ENCODE data around the gene TOLLIP. TPM values are rescaled to one million over a fixed set of nuclear protein-coding genes. Genes with fewer than 3 reads are reported as not detected.

Gene TOLLIP
- total RNA-seq, 1 experiment from 2014 or later: 32.3 TPM

- Histone ChIP-seq H3K18ac (ENCODE audit: insufficient read length, low read depth, low read length) (no peak overlapping the region), H2BK20ac (ENCODE audit: low read depth, low read length, poor library complexity, severe bottlenecking) (no peak overlapping the region), H3K4me1 (ENCODE audit: insufficient read depth, low read length) (no peaks in the 10 kb centered on the region), H2AK5ac (ENCODE audit: insufficient read length, low read length) (no peak overlapping the region), H4K5ac (ENCODE audit: insufficient read length, low read depth, low read length) (no peak overlapping the region), H3K9me3 (ENCODE audit: control insufficient read depth, low read depth, low read length) (no peaks in the 10 kb centered on the region), H3K9ac (ENCODE audit: extremely low read depth, insufficient read length, low read length) (no peak overlapping the region), H2BK12ac (ENCODE audit: insufficient read length, low read depth, low read length) (no peak overlapping the region), H4K20me1 (ENCODE audit: control insufficient read depth, insufficient read depth, insufficient read length) (no peaks in the 10 kb centered on the region), H3K23ac (ENCODE audit: insufficient read length, low read depth, low read length) (no peak overlapping the region), H3K23me2 (ENCODE audit: insufficient read length, low read depth, low read length, poor library complexity, severe bottlenecking) (no peaks in the 10 kb centered on the region), H2AFZ (ENCODE audit: low read length) (no peak overlapping the region), H3K27ac (ENCODE audit: insufficient read length, low read depth, low read length) (no peak overlapping the region), H3K56ac (ENCODE audit: insufficient read length, low read depth, low read length) (no peak overlapping the region), H2BK15ac (ENCODE audit: low read depth, low read length) (no peak overlapping the region), H3K79me1 (ENCODE audit: insufficient read depth, low read depth, low read length, poor library complexity, severe bottlenecking) (no peaks in the 10 kb centered on the region), H2BK5ac (ENCODE audit: insufficient read length, low read length) (no peak overlapping the region), H3K4me2 (ENCODE audit: insufficient read depth, insufficient read length, low read length) (no peak overlapping the region), H3K4ac (ENCODE audit: low read depth, low read length) (no peak overlapping the region), H3K14ac (ENCODE audit: insufficient read depth, low read length) (no peak overlapping the region), H3K79me2 (ENCODE audit: insufficient read depth, low read length) (no peaks in the 10 kb centered on the region), H4K8ac (replicated peaks; ENCODE audit: insufficient read length, low read depth, low read length) (no peak overlapping the region), H2BK120ac (ENCODE audit: low read depth, low read length, poor library complexity, severe bottlenecking) (no peak overlapping the region), H3K27me3 (ENCODE audit: insufficient read depth, low read length) (no peaks in the 10 kb centered on the region), H4K91ac (ENCODE audit: insufficient read length, low read depth, low read length) (no peak overlapping the region), H3T11ph (ENCODE audit: low read length) (no peak overlapping the region)
- no peak for DNase-seq
- H3K4me1 Mint-ChIP-seq: peaks cover 2 to 3% of the 10 kb centered on the region in 2 experiments; a peak in 2 of 4 replicates
- H3K9me3 Mint-ChIP-seq: peaks cover 7 to 10% of the 10 kb centered on the region in 2 experiments
- H3K36me3 Mint-ChIP-seq (ENCODE audit: insufficient read depth in 1 of 3, low read depth in 3 of 3): peaks cover 5 to 17% (median 5%) of the 10 kb centered on the region in 3 experiments; a peak in 5 of 7 replicates
- H3K27ac Mint-ChIP-seq: no peak overlapping the region; a peak in 1 of 7 replicates
- no CpG with 5 or more reads among the region's 10 CpGs for WGBS (ENCODE audit: extremely low coverage, insufficient read length, low lambda C conversion rate)
- H3K4me3 Mint-ChIP-seq: no peak overlapping the region
- peaks cover 3% of the 10 kb centered on the region; the same call in 1 of the 2 replicates for H3K27me3 Mint-ChIP-seq (ENCODE audit: low read depth)
- no peak for TF ChIP-seq CTCF (conservative IDR thresholded peaks at IDR 0.05)
Measured at GRCh38 chr11:1270476-1270875, 39.0 kb downstream of the TOLLIP start.

Measured in H9 (cell line).